ENCODE measurements around the gene ELOVL7.

The ELOVL7 gene

GRCh38 chr5:60710362-60710761 is 133.7 kb downstream of the ELOVL7 start:
- DNase-seq, result no peak

GRCh38 chr5:60705144-60705543 is 138.9 kb downstream of the ELOVL7 start:
- DNase-seq, result no peak

- no peak for DNase-seq
Observed at GRCh38 chr5:60703944-60704343, 140.1 kb downstream of the ELOVL7 start.
